K562 (cell line): ENCODE data around the gene DPM2. TPM values are rescaled to one million over a fixed set of nuclear protein-coding genes. Genes with fewer than 3 reads are reported as not detected.

Experiments
- EHMT2 ChIP-seq: fragments of 450-650 bp; IDR thresholded peaks from 2 replicates; pipeline ENCODE4 v1.6.1; 2018; ENCODE audit warnings: antibody characterized with exemption
- HDAC8 ChIP-seq: fragments of 450-650 bp; IDR thresholded peaks from 2 replicates; pipeline ENCODE4 v1.6.1; 2016; ENCODE audit warnings: mild to moderate bottlenecking, missing genetic modification characterization, moderate library complexity, missing compliant biosample characterization
- LEF1 ChIP-seq: fragments of 450-650 bp; IDR thresholded peaks from 2 replicates; pipeline ENCODE4 v1.6.1; 2016; ENCODE audit warnings: mild to moderate bottlenecking
- MAZ ChIP-seq, 2 experiments: fragments of 450-650 bp in 1 of 2; sonication (generic) in 1 of 2; formaldehyde crosslinking; IDR thresholded peaks in 1 of 2; conservative IDR thresholded peaks in 1 of 2; 2 replicates each; pipeline versions ENCODE4 v1.4.0 to v1.5.0; 2020; ENCODE audit warnings: mild to moderate bottlenecking in 1 of 2, missing genetic modification reagents in 1 of 2
- MBD2 ChIP-seq: sonication (generic); IDR thresholded peaks from 2 replicates; pipeline ENCODE4 v1.6.1; 2016; ENCODE audit warnings: low read depth, borderline replicate concordance
- NFATC3 ChIP-seq: fragments of 450-650 bp; IDR thresholded peaks from 2 replicates; pipeline ENCODE4 v1.6.1; 2017; ENCODE audit warnings: mild to moderate bottlenecking
- NFIX ChIP-seq: fragments of 250-450 bp; sonication (Bioruptor Pico); IDR thresholded peaks from 2 replicates; pipeline ENCODE4 v1.4.0; 2020; ENCODE audit warnings: low read depth, mild to moderate bottlenecking, moderate library complexity
- PHF21A ChIP-seq: fragments of 450-650 bp; IDR thresholded peaks from 2 replicates; pipeline ENCODE4 v1.6.1; 2017; ENCODE audit warnings: low read depth, borderline replicate concordance
- PRPF4 ChIP-seq: fragments of 200-400 bp; formaldehyde crosslinking; IDR thresholded peaks from one replicate; pipeline ENCODE4 v1.6.1; 2017; ENCODE audit warnings: low read length, low read depth, mild to moderate bottlenecking; ENCODE audit not compliant: insufficient read depth, poor library complexity, severe bottlenecking
- RBM25 ChIP-seq: fragments of 200-400 bp; formaldehyde crosslinking; IDR thresholded peaks from 2 replicates; pipeline ENCODE4 v1.6.1; 2018; ENCODE audit warnings: low read length, low read depth, moderate library complexity; ENCODE audit not compliant: severe bottlenecking
- SAFB ChIP-seq: fragments of 200-400 bp; formaldehyde crosslinking; IDR thresholded peaks from 2 replicates; pipeline ENCODE4 v1.6.1; 2017; ENCODE audit warnings: low read depth, low read length, borderline replicate concordance
- SMAD4 ChIP-seq: fragments of 250-450 bp; sonication (Bioruptor Pico); conservative IDR thresholded peaks from 2 replicates; pipeline ENCODE4 v1.8.0; 2021; ENCODE audit warnings: inconsistent platforms, mild to moderate bottlenecking, moderate library complexity
- SMARCA5 ChIP-seq: fragments of 450-650 bp; IDR thresholded peaks from 2 replicates; pipeline ENCODE4 v1.6.1; 2016
- SRSF7 ChIP-seq: fragments of 200-400 bp; formaldehyde crosslinking; optimal IDR thresholded peaks from 2 replicates; pipeline ENCODE3; 2017; ENCODE audit warnings: mild to moderate bottlenecking, low read depth, low read length
- TAF9B ChIP-seq: fragments of 450-650 bp; IDR thresholded peaks from 2 replicates; pipeline ENCODE4 v1.6.1; 2018; ENCODE audit warnings: mild to moderate bottlenecking; ENCODE audit not compliant: partially characterized antibody
- TOE1 ChIP-seq, 2 experiments: fragments of 450-650 bp in 1 of 2; sonication (generic) in 1 of 2; formaldehyde crosslinking in 1 of 2; IDR thresholded peaks; 2 replicates each; pipeline versions ENCODE4 v1.7.1 to v1.8.0; 2016 to 2022; ENCODE audit warnings: borderline replicate concordance in 2 of 2, mild to moderate bottlenecking in 2 of 2, antibody characterized with exemption in 1 of 2, inconsistent platforms in 1 of 2, low read depth in 1 of 2, missing genetic modification reagents in 1 of 2, moderate library complexity in 1 of 2
- polyA plus RNA-seq, 8 experiments: library from polyadenylated mRNA; depleted of rRNA in 4 of 8; stranded (reverse) in 5 of 8; unstranded in 3 of 8; fragments of >200 nt; fragmentation: Nextera tagmentation in 2 of 8; fragmentation: Illumina TruSeq in 1 of 8; extraction: Ambion mirVana in 2 of 8; extraction: Trizol in 1 of 8; gene quantifications; 2 replicates each; pipeline versions ENCODE4 v1.2.1 to v1.2.3, GENCODE V29; 2011 to 2014; ENCODE audit warnings: inconsistent platforms in 1 of 8, missing spikeins in 1 of 8
- total RNA-seq, 7 experiments: library from RNA; depleted of rRNA in 6 of 7; stranded (reverse); fragments of >200 nt in 6 of 7; fragmentation: Illumina TruSeq in 2 of 7; extraction: Trizol in 2 of 7; gene quantifications; 2 replicates each; pipeline versions ENCODE4 v1.2.1 to v1.2.3, GENCODE V29; 2011 to 2021; ENCODE audit warnings: low replicate concordance in 1 of 7
- TF ChIP-seq, protein P1 (sequence below): fragments of 250-450 bp; sonication (Bioruptor Pico); IDR thresholded peaks from 2 replicates; pipeline ENCODE4 v1.9.0; 2021; ENCODE audit warnings: mild to moderate bottlenecking, inconsistent platforms
- TF ChIP-seq, protein P2 (sequence below): fragments of 450-650 bp; formaldehyde crosslinking; IDR thresholded peaks from 2 replicates; pipeline ENCODE4 v1.4.0; 2020; ENCODE audit warnings: mild to moderate bottlenecking, moderate library complexity

DPM2 gene
- total and polyA plus RNA-seq, 9 of the 15 experiments (the other 6 are each of a cell fraction or from before 2014, with no cell fraction given) = 43.5 to 126 (median 71.1) TPM

DNA sequence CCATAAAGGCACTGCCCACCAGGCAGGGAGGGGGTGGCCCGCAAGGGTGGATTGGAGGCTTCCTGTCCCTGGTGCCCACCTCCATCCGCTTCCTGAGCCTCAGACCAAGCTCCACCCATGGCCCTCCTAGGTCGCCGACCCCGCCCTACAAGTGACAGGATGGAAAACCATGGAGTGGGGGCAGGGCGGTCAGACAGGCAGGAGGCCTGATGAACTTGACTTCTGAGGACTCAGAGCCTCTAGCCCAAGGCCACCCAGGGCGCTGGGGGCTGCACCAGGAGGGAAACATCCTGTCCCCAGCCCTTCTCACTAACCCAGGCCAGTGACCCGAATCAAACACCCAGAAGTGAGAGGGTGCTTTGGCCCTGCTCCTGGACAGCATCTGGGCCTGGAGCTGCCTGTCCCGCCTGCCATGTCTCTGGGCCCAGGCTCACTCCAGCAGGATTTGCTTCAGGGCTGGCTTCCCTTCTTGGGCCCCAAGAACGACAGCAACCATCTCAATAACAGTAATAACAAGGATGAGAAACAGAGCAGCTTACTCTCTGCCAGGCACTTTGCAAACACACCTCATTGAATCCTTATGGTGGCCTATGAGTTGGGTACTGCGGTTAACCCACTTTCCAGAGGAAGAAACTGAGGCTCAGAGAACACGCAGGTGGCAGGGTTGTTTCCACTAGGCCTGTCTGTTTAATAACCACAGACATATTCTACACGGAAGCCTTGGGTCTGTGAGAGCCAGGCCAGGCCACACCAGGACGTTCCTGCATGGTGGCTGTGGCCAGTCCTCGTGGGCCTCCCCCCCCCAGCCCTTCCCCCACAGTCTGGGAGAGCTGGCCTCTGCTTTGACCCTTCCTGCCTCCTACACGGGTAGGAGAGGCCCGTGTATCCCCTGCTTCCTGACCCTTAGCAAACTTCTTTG lies 33.8 kb downstream of the DPM2 start (continued):
- TF ChIP-seq MAZ (CRISPR knock-in tag; conservative IDR thresholded peaks at IDR 0.05 in 1 of 2, IDR thresholded peaks at IDR 0.05 in 1 of 2) (peak; percentile 78 to 84), HDAC8 (tag) (no peak), PHF21A (no peak), SRSF7 (no peak), MBD2 (no peak), NFATC3 (no peak), RBM25 (no peak), SAFB (no peak), LEF1 (peak; percentile 76; the same call in 1 of the 2 replicates), SMARCA5 (no peak), NFIX (CRISPR knock-in tag) (no peak), TAF9B (no peak), PRPF4 (no peak), EHMT2 (no peak), TOE1 (IDR thresholded peaks at IDR 0.05; ENCODE audit: borderline replicate concordance) (0 out of 2 replicates have a peak, but pooled peaks have one; percentile 14), TOE1 (CRISPR knock-in tag; IDR thresholded peaks at IDR 0.05; ENCODE audit: borderline replicate concordance, low read depth) (no peak), SMAD4 (CRISPR knock-in tag) (peak; percentile 24; the same call in 1 of the 2 replicates)
- TF ChIP-seq, protein P1, sequence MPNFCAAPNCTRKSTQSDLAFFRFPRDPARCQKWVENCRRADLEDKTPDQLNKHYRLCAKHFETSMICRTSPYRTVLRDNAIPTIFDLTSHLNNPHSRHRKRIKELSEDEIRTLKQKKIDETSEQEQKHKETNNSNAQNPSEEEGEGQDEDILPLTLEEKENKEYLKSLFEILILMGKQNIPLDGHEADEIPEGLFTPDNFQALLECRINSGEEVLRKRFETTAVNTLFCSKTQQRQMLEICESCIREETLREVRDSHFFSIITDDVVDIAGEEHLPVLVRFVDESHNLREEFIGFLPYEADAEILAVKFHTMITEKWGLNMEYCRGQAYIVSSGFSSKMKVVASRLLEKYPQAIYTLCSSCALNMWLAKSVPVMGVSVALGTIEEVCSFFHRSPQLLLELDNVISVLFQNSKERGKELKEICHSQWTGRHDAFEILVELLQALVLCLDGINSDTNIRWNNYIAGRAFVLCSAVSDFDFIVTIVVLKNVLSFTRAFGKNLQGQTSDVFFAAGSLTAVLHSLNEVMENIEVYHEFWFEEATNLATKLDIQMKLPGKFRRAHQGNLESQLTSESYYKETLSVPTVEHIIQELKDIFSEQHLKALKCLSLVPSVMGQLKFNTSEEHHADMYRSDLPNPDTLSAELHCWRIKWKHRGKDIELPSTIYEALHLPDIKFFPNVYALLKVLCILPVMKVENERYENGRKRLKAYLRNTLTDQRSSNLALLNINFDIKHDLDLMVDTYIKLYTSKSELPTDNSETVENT (CRISPR knock-in tag) = 0 out of 2 replicates have a peak, but pooled peaks have one; percentile 38
- TF ChIP-seq, protein P2, sequence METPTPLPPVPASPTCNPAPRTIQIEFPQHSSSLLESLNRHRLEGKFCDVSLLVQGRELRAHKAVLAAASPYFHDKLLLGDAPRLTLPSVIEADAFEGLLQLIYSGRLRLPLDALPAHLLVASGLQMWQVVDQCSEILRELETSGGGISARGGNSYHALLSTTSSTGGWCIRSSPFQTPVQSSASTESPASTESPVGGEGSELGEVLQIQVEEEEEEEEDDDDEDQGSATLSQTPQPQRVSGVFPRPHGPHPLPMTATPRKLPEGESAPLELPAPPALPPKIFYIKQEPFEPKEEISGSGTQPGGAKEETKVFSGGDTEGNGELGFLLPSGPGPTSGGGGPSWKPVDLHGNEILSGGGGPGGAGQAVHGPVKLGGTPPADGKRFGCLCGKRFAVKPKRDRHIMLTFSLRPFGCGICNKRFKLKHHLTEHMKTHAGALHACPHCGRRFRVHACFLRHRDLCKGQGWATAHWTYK (CRISPR knock-in tag) = 0 out of 2 replicates have a peak, but pooled peaks have one; percentile 54
